ENCODE results near the gene TAS1R2. TPM values are rescaled to one million over a fixed set of nuclear protein-coding genes. Genes with fewer than 3 reads are reported as not detected.
"Not testable (repeated sequence)": the region's sequence is repeated elsewhere in the genome, so short reads cannot be mapped to it uniquely, and the experiment has no call there.

Gene TAS1R2
- total and polyA plus RNA-seq, 9 of the 15 experiments (the other 6 are each of a cell fraction or from before 2014, with no cell fraction given) = not detected

GRCh38 chr1:18849261-18849711 lies 10.2 kb downstream of the TAS1R2 start:
- Histone ChIP-seq H2AFZ (ENCODE audit: low read depth, low read length) (no peak overlapping the region), H3K4me1 (replicated peaks in 1 of 2; ENCODE audit: control insufficient read depth in 2 of 2, insufficient read depth in 2 of 2, low read length in 2 of 2) (peaks cover 0 to 3% of the 10 kb centered on the region in 2 experiments; a peak in 2 of 5 replicates), H3K4me2 (ENCODE audit: insufficient read depth, low read length) (no peak overlapping the region), H3K27ac (ENCODE audit: extremely low read depth, low read depth, low read length) (no peak overlapping the region), H4K20me1 (replicated peaks; ENCODE audit: control insufficient read depth, insufficient read depth, low read length) (no peaks in the 10 kb centered on the region; the same call in 1 of the 2 replicates), H3K79me2 (ENCODE audit: control insufficient read depth, insufficient read depth, low read length) (no peaks in the 10 kb centered on the region), H3K4me3 (no peak overlapping the region), H3K9ac (ENCODE audit: insufficient read depth in 1 of 2, low read depth in 2 of 2, low read length in 2 of 2) (no peak overlapping the region), H3K9me3 (replicated peaks; ENCODE audit: control insufficient read depth, insufficient read depth, low read depth, low read length) (0 out of 2 replicates have a peak, but pooled peaks cover 1% of the 10 kb centered on the region), H3K27me3 (ENCODE audit: control insufficient read depth in 2 of 2, insufficient read depth in 2 of 2, low read length in 2 of 2) (peaks cover 18 to 38% of the 10 kb centered on the region in 2 experiments; a peak in 4 of 5 replicates), H3K36me3 (ENCODE audit: control insufficient read depth, insufficient read depth, low read length) (no peaks in the 10 kb centered on the region), H3K9me1 (ENCODE audit: control insufficient read depth, insufficient read depth, low read length) (no peaks in the 10 kb centered on the region)
- intact Hi-C loops (cut with micrococcal nuclease) (no loop called here), in situ Hi-C loops (cut with MboI) (no loop called here)
- BruUV-seq (replicated peaks) = no TSS peak
- ATAC-seq (no peak), DNase-seq (ENCODE audit: extremely low read depth in 1 of 4, low spot score in 3 of 4) (no peak), FAIRE-seq (no peak)
- POLR2A ChIA-PET = no interaction called here
- CTCF ChIA-PET (ENCODE audit: low intra/inter-chr PET ratio) = no interaction called here
- WGBS (ENCODE audit: insufficient coverage, low coverage, missing lambda C conversion rate) = 2% methylated on average over 11 of the region's 11 CpGs
- TF ChIP-seq, protein P1, sequence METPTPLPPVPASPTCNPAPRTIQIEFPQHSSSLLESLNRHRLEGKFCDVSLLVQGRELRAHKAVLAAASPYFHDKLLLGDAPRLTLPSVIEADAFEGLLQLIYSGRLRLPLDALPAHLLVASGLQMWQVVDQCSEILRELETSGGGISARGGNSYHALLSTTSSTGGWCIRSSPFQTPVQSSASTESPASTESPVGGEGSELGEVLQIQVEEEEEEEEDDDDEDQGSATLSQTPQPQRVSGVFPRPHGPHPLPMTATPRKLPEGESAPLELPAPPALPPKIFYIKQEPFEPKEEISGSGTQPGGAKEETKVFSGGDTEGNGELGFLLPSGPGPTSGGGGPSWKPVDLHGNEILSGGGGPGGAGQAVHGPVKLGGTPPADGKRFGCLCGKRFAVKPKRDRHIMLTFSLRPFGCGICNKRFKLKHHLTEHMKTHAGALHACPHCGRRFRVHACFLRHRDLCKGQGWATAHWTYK (CRISPR knock-in tag; IDR thresholded peaks at IDR 0.05) = no peak
- TF ChIP-seq TEAD1 (CRISPR knock-in tag; IDR thresholded peaks at IDR 0.05) = no peak
- no peak for TF ChIP-seq EP400 (IDR thresholded peaks at IDR 0.05)
- no peak for TF ChIP-seq BRD4 (IDR thresholded peaks at IDR 0.05)

DNA sequence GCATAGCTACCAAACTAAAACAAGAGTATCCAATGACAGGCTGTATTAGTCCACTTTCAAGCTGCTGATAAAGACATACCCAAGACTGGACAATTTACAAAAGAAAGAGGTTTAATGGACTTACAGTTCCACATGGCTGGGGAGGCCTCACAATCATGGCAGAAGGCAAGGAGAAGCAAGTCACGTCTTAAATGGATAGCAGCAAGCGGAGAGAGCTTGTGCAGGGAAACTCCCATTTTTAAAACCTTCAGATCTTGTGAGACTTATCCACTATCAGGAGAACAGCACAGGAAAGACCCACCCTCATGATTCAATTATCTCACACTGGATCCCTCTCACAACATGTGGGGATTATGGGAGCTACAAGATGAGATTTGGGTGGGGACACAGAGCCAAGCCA lies 11.7 kb downstream of the TAS1R2 start:
- H3K36me3 ChIP-seq (ENCODE audit: control insufficient read depth, insufficient read depth, low read length); H3K4me1 ChIP-seq (replicated peaks in 1 of 2; ENCODE audit: control insufficient read depth in 2 of 2, insufficient read depth in 2 of 2, low read length in 2 of 2); DNase-seq (ENCODE audit: extremely low read depth in 1 of 4, low spot score in 3 of 4); H3K4me3 ChIP-seq; ATAC-seq; H3K9me1 ChIP-seq (ENCODE audit: control insufficient read depth, insufficient read depth, low read length); H2AFZ ChIP-seq (ENCODE audit: low read depth, low read length); H3K27ac ChIP-seq (ENCODE audit: extremely low read depth, low read depth, low read length); H3K4me2 ChIP-seq (ENCODE audit: insufficient read depth, low read length); H3K9ac ChIP-seq (ENCODE audit: insufficient read depth in 1 of 2, low read depth in 2 of 2, low read length in 2 of 2); in situ Hi-C loops (cut with MboI); BruUV-seq (replicated peaks); H3K79me2 ChIP-seq (ENCODE audit: control insufficient read depth, insufficient read depth, low read length); H4K20me1 ChIP-seq (replicated peaks; ENCODE audit: control insufficient read depth, insufficient read depth, low read length); FAIRE-seq; intact Hi-C loops (cut with micrococcal nuclease); H3K9me3 ChIP-seq (replicated peaks; ENCODE audit: control insufficient read depth, insufficient read depth, low read depth, low read length); CTCF ChIA-PET (ENCODE audit: low intra/inter-chr PET ratio): not testable (repeated sequence)
- POLR2A ChIA-PET = interaction anchor here (0.5 to 0.9 kb wide), 3 partner anchors 15 to 716 kb away, joined by 3 to 4 read pairs (median 3); no protein-coding TSS in a partner anchor
- 4% methylated on average over 2 of the region's 2 CpGs for WGBS (ENCODE audit: insufficient coverage, low coverage, missing lambda C conversion rate)
- peak; percentile 96 for TF ChIP-seq ZNF431 (CRISPR knock-in tag; IDR thresholded peaks at IDR 0.05)
- TF ChIP-seq CBX3 (IDR thresholded peaks at IDR 0.05; ENCODE audit: borderline replicate concordance in 1 of 2, low read length in 2 of 2) = 0 out of 3 replicates have a peak, but pooled peaks of 1 of the 2 experiments have one; percentile 35
- peaks cover 5 to 28% of the 10 kb centered on the region in 2 experiments; a peak in 4 of 5 replicates for H3K27me3 ChIP-seq (ENCODE audit: control insufficient read depth in 2 of 2, insufficient read depth in 2 of 2, low read length in 2 of 2)
